HEK293T (cell line): ENCODE results near the gene C3.

Source experiments
- ARNT ChIP-seq: fragments of 450-650 bp; IDR thresholded peaks from 2 replicates; pipeline ENCODE4 v1.6.1; 2017; ENCODE audit warnings: mild to moderate bottlenecking
- BHLHE40 ChIP-seq: fragments of 450-650 bp; IDR thresholded peaks from 2 replicates; pipeline ENCODE4 v1.6.1; 2016; ENCODE audit warnings: mild to moderate bottlenecking, moderate library complexity, borderline replicate concordance
- FOXA1 ChIP-seq: fragments of 450-650 bp; IDR thresholded peaks from 2 replicates; pipeline ENCODE4 v1.6.1; 2016; ENCODE audit warnings: mild to moderate bottlenecking
- HDGF ChIP-seq: fragments of 450-650 bp; IDR thresholded peaks from 2 replicates; pipeline ENCODE4 v1.6.1; 2017; ENCODE audit warnings: antibody characterized with exemption, borderline replicate concordance
- NFRKB ChIP-seq: fragments of 450-650 bp; IDR thresholded peaks from 2 replicates; pipeline ENCODE4 v1.6.1; 2016; ENCODE audit warnings: mild to moderate bottlenecking, moderate library complexity
- PKNOX1 ChIP-seq: fragments of 450-650 bp; IDR thresholded peaks from 2 replicates; pipeline ENCODE4 v1.6.1; 2016
- SP1 ChIP-seq: fragments of 450-650 bp; IDR thresholded peaks from 2 replicates; pipeline ENCODE4 v1.6.1; 2017
- TARDBP ChIP-seq: fragments of 450-650 bp; IDR thresholded peaks from 2 replicates; pipeline ENCODE4 v1.6.1; 2016

- no peak for TF ChIP-seq NFRKB
- TF ChIP-seq SP1 = no peak
- TF ChIP-seq BHLHE40 = no peak
- no peak for TF ChIP-seq FOXA1
- TF ChIP-seq ARNT = no peak
- TF ChIP-seq HDGF = no peak
- no peak for TF ChIP-seq TARDBP
- no peak for TF ChIP-seq PKNOX1
Measured at GRCh38 chr19:6691342-6691741, 29.1 kb downstream of the C3 start.
